GM19239 (cell line): ENCODE results near the gene MEGF6.

Experiments used
- DNase-seq: peaks from one replicate; pipeline ENCODE4 v3.0.0; 2011; ENCODE audit warnings: low spot score; ENCODE audit not compliant: insufficient read length
- FAIRE-seq: peaks from 2 replicates; lab custom pipeline; 2011; peaks lifted over from hg19 to GRCh38; lab: Jason Lieb, UNC

MEGF6 gene

GRCh38 chr1:3610527-3611169 is 660 bp downstream of the MEGF6 start:
- DNase-seq (no peak), FAIRE-seq (no peak)

GRCh38 chr1:3609769-3610526 is 1.4 kb downstream of the MEGF6 start:
- FAIRE-seq (no peak), DNase-seq (no peak)

GRCh38 chr1:3609016-3609768 is 2.1 kb downstream of the MEGF6 start:
- no peak for DNase-seq

GRCh38 chr1:3608154-3608553 is 3.2 kb downstream of the MEGF6 start:
- FAIRE-seq, result no peak

More at GRCh38 chr1:3609016-3609768, 2.1 kb downstream of the MEGF6 start:
- no peak for FAIRE-seq

GRCh38 chr1:3607703-3608065 is 3.6 kb downstream of the MEGF6 start:
- DNase-seq, result no peak
- no peak for FAIRE-seq

More at GRCh38 chr1:3608154-3608553, 3.2 kb downstream of the MEGF6 start:
- DNase-seq, result no peak

- DNase-seq (no peak), FAIRE-seq (no peak)
Observed at GRCh38 chr1:3606779-3607702, 4.3 kb downstream of the MEGF6 start.

- FAIRE-seq, result no peak
Observed at GRCh38 chr1:3604997-3605823, 6.1 kb downstream of the MEGF6 start.

GRCh38 chr1:3604468-3604974 is 6.8 kb downstream of the MEGF6 start:
- DNase-seq, result no peak
- no peak for FAIRE-seq

More at GRCh38 chr1:3604997-3605823, 6.1 kb downstream of the MEGF6 start:
- DNase-seq, result no peak

GRCh38 chr1:3603571-3604467 is 7.5 kb downstream of the MEGF6 start:
- DNase-seq, result no peak
- FAIRE-seq, result no peak

- FAIRE-seq (no peak), DNase-seq (no peak)
Observed at GRCh38 chr1:3603156-3603555, 8.2 kb downstream of the MEGF6 start.

GRCh38 chr1:3602375-3602774 is 8.9 kb downstream of the MEGF6 start:
- DNase-seq, result no peak
- FAIRE-seq, result no peak

GRCh38 chr1:3601743-3602142 is 9.6 kb downstream of the MEGF6 start:
- no peak for FAIRE-seq

GRCh38 chr1:3600354-3600753 is 11.0 kb downstream of the MEGF6 start:
- FAIRE-seq, result no peak
- DNase-seq, result no peak

More at GRCh38 chr1:3601743-3602142, 9.6 kb downstream of the MEGF6 start:
- no peak for DNase-seq

GRCh38 chr1:3599816-3600215 is 11.5 kb downstream of the MEGF6 start:
- FAIRE-seq, result no peak
- DNase-seq, result no peak

GRCh38 chr1:3599286-3599811 is 12.0 kb downstream of the MEGF6 start:
- DNase-seq (no peak), FAIRE-seq (no peak)

GRCh38 chr1:3598522-3599285 is 12.6 kb downstream of the MEGF6 start:
- DNase-seq (no peak), FAIRE-seq (no peak)

GRCh38 chr1:3598051-3598491 is 13.2 kb downstream of the MEGF6 start:
- FAIRE-seq (no peak), DNase-seq (no peak)
